HS-5 (cell line): ENCODE results near the gene DCXR.

Experiments used
- DNase-seq: peaks from one replicate; pipeline ENCODE4 v3.0.0-alpha.2; 2012; ENCODE audit warnings: low read depth

The DCXR gene

GRCh38 chr17:82022310-82022980 is 15.1 kb downstream of the DCXR start, which contains the start of gene CENPX:
Gene CENPX, minus strand, starts transcription at chr17:82022878. Its CDS starts 17 bp downstream, at chr17:82022861.
- no peak for DNase-seq

- no peak for DNase-seq
Observed at GRCh38 chr17:82021900-82022309, 15.6 kb downstream of the DCXR start.

GRCh38 chr17:82021107-82021899 is 16.2 kb downstream of the DCXR start:
- DNase-seq: no peak

GRCh38 chr17:82020572-82021106 is 16.9 kb downstream of the DCXR start:
- DNase-seq: no peak

DNA sequence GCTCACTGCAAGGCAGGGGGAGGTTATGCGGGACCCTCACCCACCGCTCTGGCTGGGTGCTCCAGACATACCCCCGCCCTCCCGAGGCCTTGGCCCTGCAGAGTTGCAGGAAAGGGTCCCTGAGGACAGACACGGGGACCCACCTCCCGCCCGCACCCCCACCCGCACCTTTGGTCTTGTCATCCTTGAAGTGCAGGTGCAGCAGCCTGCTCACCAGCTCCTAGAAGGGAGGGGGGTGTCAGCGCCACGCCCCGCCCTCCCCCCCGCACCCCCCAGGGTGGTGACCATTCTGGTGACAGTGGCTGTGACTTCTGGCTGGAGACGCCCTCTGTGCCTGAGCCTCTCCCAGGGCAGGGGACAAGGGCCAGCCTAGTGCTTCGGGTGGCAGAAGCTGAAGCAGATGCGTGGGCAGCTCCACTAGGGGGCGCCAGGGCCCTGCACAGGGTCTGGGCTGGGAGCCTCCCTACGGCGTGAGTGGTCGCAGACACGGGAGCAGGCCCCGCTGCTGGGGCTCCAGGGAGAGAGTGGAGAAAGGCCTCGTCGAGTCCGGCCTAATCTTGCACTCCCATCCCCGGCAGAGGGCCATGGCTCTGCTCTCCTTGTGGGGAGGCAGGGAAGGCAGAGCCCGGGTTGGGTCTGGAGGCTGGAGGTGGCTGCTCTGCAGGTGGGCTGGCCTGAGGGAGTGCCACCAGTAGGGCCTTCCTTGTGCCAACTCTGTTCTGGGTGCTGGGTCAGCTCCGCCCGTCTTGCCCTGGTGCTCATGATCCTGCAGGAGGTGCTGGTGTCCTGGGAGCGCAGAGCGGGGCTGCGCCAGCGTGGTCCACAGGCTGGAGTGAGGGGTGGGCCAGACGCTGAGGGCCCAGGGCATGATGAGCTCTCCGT is 17.6 kb downstream of the DCXR start:
- DNase-seq: no peak

GRCh38 chr17:82018989-82019689 is 18.4 kb downstream of the DCXR start:
- no peak for DNase-seq

GRCh38 chr17:82018152-82018988 is 19.1 kb downstream of the DCXR start:
- DNase-seq: no peak

GRCh38 chr17:82017612-82018151 is 19.8 kb downstream of the DCXR start:
- no peak for DNase-seq

DNA sequence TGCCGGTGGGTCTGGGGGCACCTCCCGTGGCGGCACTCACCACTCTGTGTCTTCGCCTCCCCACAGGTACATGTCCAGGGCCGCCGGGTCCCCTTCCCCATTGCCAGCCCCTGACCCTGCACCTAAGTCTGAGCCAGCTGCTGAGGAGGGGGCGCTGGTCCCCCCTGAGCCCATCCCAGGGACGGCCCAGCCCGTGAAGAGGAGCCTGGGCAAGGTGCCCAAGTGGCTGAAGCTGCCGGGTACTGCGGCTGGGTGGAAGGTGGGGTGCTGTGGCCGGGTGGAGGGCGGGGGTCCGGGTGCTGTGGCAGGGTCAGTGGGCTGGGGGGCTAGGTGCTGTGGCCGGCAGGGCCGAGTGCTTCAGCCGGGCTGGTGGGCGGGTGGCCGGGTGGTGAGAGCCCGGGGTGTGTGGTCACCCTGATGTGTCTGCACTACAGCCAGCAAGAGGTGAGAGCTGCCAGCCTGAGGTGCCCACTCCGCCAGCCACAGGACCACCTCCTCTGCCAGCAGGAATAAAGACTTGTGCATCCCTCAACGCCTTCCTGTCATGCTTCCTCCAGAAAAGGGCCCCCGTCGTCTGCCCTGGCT is 20.5 kb downstream of the DCXR start:
- no peak for DNase-seq

DNA sequence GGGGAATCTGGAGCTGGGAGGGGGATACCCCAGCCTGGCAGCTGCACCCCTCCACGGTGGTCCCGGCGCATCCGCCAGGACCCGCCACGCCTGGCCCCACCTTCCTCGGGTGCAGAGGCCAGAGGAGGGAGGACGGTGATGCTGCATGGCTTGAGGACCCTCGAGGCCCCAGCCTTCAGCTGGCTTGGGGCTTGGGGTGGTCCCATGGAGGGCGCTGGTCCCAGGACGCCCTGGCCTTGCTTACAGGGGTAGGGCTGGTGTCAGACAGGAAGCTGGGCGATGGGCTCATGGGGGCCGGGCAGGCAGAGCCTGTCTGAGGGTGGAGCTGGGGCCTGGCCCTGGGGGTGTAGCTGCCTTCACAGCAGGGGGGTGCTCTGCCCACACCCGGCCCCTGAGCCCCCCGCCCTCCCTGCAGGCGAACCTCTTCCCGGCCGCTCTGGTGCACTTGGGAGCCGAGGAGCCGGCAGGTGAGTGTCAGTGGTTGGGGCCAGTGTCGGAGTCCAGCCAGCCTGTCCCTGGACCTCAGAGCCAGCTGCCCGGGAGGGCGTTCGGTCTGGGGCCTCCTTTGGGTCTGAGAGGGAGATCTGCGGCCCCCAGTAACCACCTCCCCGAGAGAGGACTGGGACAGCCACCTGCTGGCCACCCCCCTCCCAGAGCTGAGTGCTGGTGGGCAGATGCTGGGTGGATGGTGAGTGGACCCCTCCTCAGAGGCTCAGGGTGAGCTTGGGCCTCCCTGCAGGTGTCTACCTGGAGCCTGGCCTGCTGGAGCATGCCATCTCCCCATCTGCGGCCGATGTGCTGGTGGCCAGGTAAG is 21.2 kb downstream of the DCXR start:
- DNase-seq: no peak

DNA sequence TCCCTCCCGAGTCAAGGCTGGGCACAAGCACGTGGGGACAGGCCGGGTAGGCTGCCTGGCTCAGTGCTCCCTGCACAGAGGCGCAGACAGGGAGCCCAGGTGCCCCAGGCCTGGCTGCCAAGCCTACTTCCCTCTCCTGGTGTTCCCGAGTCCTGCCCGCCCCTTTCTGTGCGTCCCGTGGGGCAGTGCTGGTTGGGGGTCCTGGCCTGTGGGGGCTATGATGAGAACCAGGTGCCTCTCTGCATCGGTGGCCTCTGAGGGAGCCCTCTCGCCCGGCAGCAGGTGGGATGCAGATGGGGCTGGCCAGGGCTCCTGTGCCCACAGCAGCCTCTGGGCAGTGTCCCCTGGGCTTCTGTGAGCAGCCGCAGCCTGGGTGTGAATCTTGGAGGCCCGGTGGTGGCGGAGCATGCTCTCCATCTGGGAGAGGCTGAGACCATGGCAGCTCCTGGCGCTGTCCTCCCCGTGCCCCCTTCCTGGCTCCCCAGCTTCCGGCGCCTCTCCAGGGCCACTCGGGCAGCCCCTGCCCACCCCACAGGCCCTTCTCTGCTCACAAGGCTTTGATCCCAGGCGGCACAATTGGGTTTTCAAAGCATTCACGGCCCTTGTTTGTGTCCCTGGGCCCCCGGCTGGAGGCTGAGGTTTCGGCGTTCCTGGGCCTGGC is 22.1 kb downstream of the DCXR start:
- DNase-seq: no peak

- DNase-seq: no peak
Observed at GRCh38 chr17:82014971-82015310, 22.6 kb downstream of the DCXR start.

GRCh38 chr17:82014432-82014831 is 23.1 kb downstream of the DCXR start:
- DNase-seq: no peak

DNA sequence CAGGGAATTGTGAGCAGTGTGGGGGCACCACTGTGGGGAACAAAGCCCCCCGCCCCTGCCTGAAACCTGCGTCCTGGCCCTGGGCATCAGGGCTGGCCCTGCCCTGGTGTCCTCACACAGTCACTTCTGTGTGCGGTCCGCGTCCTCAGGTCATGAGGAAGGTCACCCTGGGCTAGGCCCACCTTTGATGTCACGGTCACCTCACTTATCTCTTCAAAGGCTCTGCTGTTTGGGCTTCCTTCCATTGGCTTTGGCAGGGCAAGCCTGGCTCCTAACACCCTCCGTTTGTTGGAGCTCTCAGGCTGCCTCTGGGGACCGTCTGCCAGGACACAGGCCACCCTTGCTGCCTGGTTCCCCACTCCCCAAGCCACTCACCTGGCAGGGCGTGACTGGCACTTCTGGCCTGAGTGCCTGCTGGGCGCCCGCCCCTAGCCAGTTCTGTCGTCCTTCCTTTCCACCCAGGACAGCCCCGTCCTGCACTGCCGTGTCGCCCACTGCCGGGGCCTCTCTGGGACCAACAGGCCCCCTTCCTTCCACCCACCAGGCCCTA is 23.6 kb downstream of the DCXR start:
- no peak for DNase-seq

DNA sequence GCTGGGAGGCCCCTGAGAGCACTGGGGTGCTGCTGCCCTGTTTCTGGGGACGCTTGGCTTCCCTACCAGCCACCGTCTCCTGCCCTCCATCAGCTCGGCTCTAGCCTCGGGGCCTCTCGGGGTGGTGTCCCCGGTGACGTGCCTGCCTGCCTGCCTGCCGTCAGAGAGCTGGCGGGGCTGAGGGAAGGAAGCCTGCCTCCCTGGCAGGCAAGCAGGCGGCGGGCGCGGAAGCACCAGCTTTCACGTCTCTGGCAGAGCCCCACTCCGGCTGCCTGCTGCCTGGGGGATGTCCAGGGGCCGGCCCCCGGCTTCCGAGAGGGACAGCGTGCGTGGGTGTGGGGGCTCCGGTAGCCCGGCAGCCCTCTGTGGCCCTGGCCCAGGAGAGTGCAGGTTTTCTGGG is 24.2 kb downstream of the DCXR start:
- no peak for DNase-seq

- no peak for DNase-seq
Observed at GRCh38 chr17:82012640-82013295, 24.7 kb downstream of the DCXR start.

GRCh38 chr17:82012261-82012639 is 25.2 kb downstream of the DCXR start:
- no peak for DNase-seq

DNA sequence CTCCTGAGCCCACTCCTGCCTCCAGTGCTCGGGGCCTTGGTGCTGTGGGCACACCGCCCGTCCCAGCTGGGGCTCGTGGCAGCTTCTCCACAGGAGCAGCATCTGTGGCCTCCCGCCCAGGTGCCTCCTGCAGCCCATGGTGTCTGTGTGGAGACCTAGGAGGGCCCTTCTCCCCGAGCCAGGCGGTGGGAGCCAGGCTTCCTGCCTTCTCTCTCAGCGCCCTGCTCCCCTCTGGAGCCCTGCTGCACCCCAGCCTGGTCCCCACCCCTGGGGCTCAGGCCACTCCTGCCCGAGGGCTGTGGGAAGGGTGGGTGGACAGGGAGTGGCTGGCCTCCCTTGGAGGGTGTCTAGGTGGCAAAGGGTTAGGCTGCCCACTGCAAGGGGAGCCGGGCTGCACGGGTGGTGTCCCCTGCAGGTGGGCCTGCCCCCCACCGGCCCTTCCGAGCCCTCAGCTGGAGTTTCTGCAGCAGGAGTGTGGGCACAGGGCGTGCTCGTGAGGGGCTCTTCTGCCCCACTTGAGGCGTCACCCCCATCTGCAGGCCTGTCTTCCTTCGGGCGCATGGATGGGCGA is 25.8 kb downstream of the DCXR start:
- no peak for DNase-seq
